Measurements from ENCODE around the gene IDH2.

DNA sequence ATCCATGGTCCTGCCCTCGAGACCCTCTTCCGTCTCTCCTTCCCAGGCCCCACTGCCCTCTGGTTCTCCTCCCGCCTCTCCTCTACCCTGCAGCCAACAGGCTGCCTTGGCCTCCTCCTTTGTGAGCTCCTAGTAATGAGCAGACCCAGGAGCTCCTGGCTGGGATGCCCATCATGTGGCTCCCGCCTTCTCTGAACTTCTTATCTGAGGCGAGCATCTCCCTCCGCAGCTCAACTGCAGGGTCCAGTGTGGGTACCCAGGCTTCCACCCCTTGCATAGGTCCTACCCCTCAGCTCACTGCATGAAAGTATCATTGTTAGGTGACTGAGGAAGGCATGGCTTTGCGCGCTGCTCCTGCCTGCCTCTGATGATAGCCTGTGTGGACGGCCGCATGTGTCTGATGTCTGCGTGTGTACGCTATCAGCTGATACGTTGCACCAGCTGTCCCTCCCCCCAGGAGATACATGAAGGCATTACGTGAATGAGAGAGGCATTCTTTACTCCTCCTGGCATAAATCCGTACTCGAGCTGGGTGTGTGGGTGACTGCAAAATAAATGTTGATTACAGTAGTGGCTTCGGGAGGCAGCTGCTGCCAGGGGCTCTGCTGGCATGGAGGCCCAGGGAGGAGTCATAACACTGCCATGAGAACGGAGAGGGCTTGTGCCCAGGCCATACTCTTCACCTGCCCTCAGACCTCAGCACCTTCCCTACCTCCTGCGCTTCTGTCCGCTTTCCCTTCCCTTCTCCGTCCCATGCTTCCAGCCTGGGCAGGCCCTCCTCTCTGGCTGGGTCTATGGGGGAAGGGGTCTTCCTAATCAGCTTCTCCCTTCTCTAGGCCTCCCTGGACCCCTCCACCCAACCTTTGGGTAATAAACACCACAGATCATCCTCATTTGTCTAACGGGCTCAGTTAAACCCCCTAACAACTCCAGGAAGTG lies 52.3 kb downstream of the IDH2 start:
- TF ChIP-seq, protein P1, sequence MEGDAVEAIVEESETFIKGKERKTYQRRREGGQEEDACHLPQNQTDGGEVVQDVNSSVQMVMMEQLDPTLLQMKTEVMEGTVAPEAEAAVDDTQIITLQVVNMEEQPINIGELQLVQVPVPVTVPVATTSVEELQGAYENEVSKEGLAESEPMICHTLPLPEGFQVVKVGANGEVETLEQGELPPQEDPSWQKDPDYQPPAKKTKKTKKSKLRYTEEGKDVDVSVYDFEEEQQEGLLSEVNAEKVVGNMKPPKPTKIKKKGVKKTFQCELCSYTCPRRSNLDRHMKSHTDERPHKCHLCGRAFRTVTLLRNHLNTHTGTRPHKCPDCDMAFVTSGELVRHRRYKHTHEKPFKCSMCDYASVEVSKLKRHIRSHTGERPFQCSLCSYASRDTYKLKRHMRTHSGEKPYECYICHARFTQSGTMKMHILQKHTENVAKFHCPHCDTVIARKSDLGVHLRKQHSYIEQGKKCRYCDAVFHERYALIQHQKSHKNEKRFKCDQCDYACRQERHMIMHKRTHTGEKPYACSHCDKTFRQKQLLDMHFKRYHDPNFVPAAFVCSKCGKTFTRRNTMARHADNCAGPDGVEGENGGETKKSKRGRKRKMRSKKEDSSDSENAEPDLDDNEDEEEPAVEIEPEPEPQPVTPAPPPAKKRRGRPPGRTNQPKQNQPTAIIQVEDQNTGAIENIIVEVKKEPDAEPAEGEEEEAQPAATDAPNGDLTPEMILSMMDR (IDR thresholded peaks at IDR 0.05; ENCODE audit: poor library complexity, severe bottlenecking), result no peak
- TF ChIP-seq EZH2 (IDR thresholded peaks at IDR 0.05; ENCODE audit: borderline replicate concordance, insufficient read depth, low read length, poor library complexity, severe bottlenecking) (no peak), TAF1 (IDR thresholded peaks at IDR 0.05; ENCODE audit: low read depth) (no peak)

All from neural cell (in vitro differentiated cells).